Epithelial cell of proximal tubule (primary cell): ENCODE data around the gene PLXNB2. TPM values are rescaled to one million over a fixed set of nuclear protein-coding genes. Genes with fewer than 3 reads are reported as not detected.

ENCODE experiments used
- DNase-seq: peaks from one replicate; pipeline ENCODE4 v3.0.0-alpha.2; 2011; ENCODE audit warnings: low read depth
- H3K4me3 ChIP-seq: 2 replicates; pipeline ENCODE4 v1.5.1; 2011; ENCODE audit warnings: low read depth, mild to moderate bottlenecking, low read length
- total RNA-seq: library from RNA; depleted of rRNA; stranded (reverse); fragments of >200 nt; gene quantifications from 2 replicates; pipeline ENCODE4 v1.2.3, GENCODE V29; 2015
- TF ChIP-seq, protein P1 (sequence below): conservative IDR thresholded peaks from 2 replicates; pipeline ENCODE4 v1.5.1; 2012; ENCODE audit warnings: low read depth, mild to moderate bottlenecking, low read length

PLXNB2 gene
- total RNA-seq, 1 donor from 2014 or later, result 177 TPM

DNA sequence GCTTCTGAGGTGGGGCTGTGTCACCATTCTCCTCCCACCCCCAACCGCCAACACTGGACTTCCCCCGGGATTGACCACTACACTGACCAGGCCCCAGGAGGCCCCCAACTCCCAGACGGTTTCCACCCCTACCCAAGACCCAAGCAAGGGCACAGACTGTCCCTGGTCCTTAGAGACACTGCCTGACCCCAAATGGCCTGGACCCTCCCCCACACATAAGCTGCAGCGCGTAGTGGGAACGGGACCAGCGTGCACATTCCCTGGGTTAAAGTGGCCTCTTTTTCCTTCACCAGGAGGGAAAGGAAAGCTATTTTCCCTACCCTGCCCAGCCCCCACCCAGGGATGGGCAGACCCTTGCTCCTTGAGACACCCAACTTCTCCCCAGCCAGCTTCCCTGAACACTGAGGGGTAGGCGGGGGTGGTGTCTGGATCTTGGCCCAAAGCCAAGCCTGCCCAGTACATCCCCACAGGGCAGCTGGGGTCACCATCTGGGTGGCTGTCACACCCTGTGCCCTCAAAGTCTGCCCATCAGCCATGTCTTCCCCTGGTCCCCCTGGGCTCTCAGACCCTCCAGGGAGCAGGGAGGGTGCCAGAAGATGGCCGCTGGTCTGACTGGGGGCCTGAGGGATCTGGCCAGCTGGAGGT, 44.4 kb downstream of the PLXNB2 start:
- TF ChIP-seq, protein P1, sequence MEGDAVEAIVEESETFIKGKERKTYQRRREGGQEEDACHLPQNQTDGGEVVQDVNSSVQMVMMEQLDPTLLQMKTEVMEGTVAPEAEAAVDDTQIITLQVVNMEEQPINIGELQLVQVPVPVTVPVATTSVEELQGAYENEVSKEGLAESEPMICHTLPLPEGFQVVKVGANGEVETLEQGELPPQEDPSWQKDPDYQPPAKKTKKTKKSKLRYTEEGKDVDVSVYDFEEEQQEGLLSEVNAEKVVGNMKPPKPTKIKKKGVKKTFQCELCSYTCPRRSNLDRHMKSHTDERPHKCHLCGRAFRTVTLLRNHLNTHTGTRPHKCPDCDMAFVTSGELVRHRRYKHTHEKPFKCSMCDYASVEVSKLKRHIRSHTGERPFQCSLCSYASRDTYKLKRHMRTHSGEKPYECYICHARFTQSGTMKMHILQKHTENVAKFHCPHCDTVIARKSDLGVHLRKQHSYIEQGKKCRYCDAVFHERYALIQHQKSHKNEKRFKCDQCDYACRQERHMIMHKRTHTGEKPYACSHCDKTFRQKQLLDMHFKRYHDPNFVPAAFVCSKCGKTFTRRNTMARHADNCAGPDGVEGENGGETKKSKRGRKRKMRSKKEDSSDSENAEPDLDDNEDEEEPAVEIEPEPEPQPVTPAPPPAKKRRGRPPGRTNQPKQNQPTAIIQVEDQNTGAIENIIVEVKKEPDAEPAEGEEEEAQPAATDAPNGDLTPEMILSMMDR, result no peak
- no peak overlapping the region for H3K4me3 ChIP-seq
- DNase-seq, result no peak

DNA sequence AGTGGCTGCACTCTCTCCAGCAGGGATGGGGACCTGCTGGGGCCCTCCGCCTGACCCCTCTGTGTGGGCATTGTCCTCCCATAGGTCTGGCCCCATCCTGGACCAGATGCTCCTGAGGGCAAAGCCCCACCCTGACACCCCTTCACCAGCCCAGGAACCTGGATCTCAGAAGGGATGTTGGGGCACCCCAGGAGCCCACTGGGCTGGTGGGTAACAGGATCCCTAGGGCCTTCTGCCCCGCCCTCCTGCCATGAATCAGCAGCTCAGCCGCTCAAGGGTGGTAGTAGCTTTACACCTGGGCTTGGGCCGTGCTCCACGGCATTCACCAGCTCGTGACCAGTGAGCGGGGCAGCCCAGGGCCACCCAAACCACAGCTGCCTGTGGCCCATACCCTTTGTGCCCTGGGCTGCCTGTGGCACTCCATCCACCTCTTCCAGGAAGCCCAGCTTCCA, 45.0 kb downstream of the PLXNB2 start:
- TF ChIP-seq, protein P1, result no peak
- no peak for DNase-seq
- no peak overlapping the region for H3K4me3 ChIP-seq

DNA sequence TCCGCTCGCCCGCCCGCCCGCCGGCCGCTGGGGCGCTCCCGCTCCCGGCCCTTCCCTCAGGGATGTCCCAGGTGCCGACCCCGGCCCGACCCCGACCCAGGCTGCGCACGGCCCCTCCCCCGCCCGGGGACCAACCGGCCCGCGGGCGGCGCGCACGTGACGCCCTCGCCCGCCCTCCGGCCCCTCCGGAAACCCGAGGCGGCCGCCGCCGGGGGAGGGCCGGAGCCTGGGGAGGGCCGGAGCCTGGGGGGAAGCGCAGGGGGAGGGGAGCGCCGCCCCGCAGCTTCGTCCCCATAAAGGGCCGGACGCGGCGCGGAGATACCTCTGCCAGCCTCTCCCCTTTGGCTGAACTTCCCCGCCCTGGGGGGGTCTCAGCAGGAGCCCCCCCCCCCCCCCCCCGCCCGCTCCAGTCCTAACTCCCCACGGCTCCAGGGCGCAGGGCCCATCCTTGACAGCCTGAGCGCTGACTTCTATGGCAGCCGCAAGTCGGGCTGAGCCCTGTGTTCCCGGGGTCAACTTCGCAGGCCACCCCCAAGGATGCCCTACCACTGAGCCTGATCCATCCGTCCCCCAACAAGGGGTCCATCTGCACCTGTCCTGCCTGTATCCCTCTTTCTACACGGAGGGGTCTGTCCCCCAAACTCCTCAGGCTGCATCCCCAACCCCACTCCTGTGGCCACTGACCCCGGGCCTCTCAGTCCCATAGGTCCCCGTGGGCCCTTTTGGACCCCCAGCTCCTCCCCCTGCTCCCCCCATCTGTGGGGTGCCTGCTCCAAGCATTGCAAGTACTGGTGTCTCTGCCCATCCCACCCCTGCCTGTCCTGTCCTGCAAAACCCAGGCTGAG, 45.6 kb downstream of the PLXNB2 start, which contains the start of gene MAPK12:
TSS of gene MAPK12 (minus strand) at position 69 of the 845 bp plus-strand sequence. CDS start 174 bp downstream, outside the sequence.
- TF ChIP-seq, protein P1, result no peak
- no peak for DNase-seq
- H3K4me3 ChIP-seq, result peak within 1 kb of the TSS; percentile 53

DNA sequence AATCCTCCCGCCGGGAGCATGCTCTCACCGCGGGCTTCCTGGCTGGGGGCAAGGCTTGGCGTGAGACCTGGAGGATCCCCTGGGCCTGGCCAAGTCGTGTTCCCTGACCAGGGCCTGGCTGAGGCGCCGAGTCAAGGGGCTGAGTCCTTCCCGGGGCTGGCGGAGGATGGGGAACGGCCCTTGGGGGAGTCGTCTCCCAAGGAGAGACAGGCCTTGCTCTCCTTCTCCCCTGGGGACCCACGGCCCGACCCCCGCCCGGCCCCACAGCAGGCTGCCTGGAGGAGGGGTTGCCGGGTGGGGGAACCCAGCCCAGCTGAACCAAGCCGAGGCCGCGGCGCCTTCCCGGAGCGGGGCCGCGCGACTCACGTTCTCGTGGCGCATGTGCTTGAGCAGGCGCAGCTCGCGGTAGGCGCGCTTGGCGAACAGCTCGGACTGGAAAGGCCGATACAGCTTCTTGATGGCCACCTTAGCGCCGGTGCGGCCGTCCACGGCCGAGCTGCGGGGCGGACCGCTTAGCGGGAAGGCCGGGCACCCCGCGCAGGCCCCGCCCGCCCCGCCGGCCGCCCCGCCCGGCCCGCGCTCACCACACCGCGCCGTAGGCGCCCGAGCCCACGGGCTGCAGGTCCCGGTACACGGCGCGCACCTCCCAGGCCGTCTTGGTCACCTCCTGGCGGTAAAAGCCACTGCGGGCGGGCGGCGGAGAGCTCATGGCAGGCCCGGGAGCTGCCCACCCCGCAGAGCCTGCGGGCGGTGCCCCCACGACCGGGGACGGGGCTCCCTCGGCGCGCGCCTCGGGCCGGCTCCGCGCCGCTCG, 46.4 kb downstream of the PLXNB2 start:
- DNase-seq, result no peak
- TF ChIP-seq, protein P1, result no peak
- peak overlapping the region; percentile 53 for H3K4me3 ChIP-seq

DNA sequence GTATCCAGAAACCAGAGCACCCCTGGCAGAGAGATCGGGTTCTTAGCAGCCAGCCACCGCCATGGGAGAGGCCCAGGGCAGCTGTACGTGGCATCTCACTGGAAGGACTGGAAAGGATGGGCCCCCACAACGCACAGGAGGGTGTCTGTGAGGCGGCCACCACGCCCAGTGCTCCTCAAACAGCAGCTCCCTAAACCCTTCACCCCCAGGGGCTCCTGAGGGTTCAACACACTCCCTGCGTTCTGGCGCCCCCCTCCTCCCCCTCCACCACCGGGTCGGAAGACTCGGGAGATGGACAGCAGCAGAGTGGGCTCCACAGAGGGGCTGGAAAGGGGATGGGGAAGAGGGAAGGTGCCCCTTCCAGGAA, 47.0 kb downstream of the PLXNB2 start:
- TF ChIP-seq, protein P1, result no peak
- no peak for DNase-seq
- H3K4me3 ChIP-seq, result peak overlapping the region; percentile 53

DNA sequence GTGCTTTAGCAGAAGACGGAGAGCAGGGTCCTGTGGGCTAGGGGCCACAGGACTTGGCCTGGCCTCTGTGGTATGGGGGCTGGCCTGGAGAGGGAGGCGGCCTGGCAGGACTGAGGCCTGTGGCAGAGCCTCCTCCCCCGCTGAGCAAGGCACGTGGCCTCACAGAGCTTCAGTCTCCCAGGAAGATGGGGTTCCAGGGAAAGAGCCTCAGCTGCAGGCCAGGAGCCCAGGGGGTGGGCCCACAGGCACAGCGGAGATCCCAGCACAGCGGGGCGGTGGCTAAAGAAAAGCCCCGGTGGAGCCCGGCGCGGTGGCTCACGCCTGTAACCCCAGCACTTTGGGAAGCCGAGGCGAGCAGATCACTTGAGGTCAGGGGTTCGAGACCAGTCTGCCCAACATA, 48.1 kb downstream of the PLXNB2 start:
- no peak for DNase-seq
- TF ChIP-seq, protein P1, result no peak

More for the DNA sequence above, 48.1 kb downstream of the PLXNB2 start:
- no peak overlapping the region for H3K4me3 ChIP-seq
